Thoracic aorta (tissue), 2 donors: ENCODE results near the gene LRMDA. TPM values are rescaled to one million over a fixed set of nuclear protein-coding genes. Genes with fewer than 3 reads are reported as not detected.

ENCODE experiments used
- ATAC-seq: fragments of 150-250 bp; one replicate; pipeline ENCODE4 v1.8.0; 2017; ENCODE audit warnings: low read depth; ENCODE audit not compliant: insufficient number of reproducible peaks, low FRiP score
- DNase-seq: peaks from one replicate; pipeline ENCODE4 v3.0.0-alpha.2; 2020; ENCODE audit warnings: low spot score
- H3K27ac ChIP-seq, 2 donors: fragments of 200-600 bp; sonication (generic); 1 replicate in 1 of 2; 2 replicates in 1 of 2; pipeline ENCODE4 v1.5.1; 2016; ENCODE audit warnings: mild to moderate bottlenecking in 2 of 2, moderate library complexity in 2 of 2
- H3K27me3 ChIP-seq: fragments of 200-600 bp; sonication (generic); replicated peaks from 2 replicates; pipeline ENCODE4 v1.6.0; 2016; ENCODE audit warnings: mild to moderate bottlenecking; ENCODE audit not compliant: insufficient read depth
- H3K36me3 ChIP-seq: fragments of 200-600 bp; sonication (generic); one replicate; pipeline ENCODE4 v1.5.1; 2016
- H3K4me1 ChIP-seq, 2 donors: fragments of 200-600 bp; sonication (generic); 1 replicate in 1 of 2; 2 replicates in 1 of 2; pipeline versions ENCODE4 v1.5.1 to v1.6.0; 2016; ENCODE audit warnings: low read depth in 2 of 2, mild to moderate bottlenecking in 1 of 2; ENCODE audit not compliant: control insufficient read depth in 1 of 2
- H3K4me3 ChIP-seq: fragments of 200-600 bp; sonication (generic); 2 replicates; pipeline ENCODE4 v1.5.1; 2016; ENCODE audit warnings: mild to moderate bottlenecking
- H3K9me3 ChIP-seq: fragments of 200-600 bp; sonication (generic); 2 replicates; pipeline ENCODE4 v1.5.1; 2016
- total RNA-seq, 2 donors: library from RNA; depleted of rRNA; stranded (reverse); fragments of >200 nt; gene quantifications; one replicate each; pipeline versions ENCODE4 v1.1.0 to v1.2.3, GENCODE V29; 2016
- TF ChIP-seq, protein P1 (sequence below): fragments of 200-600 bp; sonication (generic); IDR thresholded peaks from one replicate; pipeline ENCODE4 v1.5.1; 2019; ENCODE audit warnings: antibody characterized with exemption

The LRMDA gene
- total RNA-seq, 2 donors from 2014 or later, result 8.3 to 36.6 TPM

DNA sequence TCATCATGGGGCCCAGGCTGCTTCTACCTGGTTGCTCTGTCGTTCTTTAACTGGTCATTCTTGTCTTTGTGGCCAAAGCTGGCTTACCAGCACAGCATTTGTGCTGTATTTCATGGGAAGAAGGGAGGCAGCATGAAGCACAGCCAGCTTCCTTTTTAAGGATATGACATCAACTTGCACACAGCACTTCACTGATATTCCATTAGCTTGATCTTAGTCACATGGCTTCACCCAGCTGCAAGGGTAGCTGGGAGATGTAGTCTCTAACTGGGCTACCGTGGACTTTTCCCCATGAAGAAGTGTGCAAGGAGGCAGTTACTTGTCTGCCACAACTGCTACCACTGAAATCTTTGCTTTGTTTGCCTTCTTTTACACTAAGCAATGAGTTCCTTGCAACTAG, 525.2 kb downstream of the LRMDA start:
- Histone ChIP-seq H3K4me1 (no peaks in the 10 kb centered on the region), H3K9me3 (no peaks in the 10 kb centered on the region), H3K36me3 (no peaks in the 10 kb centered on the region), H3K27ac (no peak overlapping the region), H3K27me3 (no peaks in the 10 kb centered on the region), H3K4me3 (no peak overlapping the region)
- ATAC-seq (no peak), DNase-seq (no peak)
- TF ChIP-seq, protein P1, sequence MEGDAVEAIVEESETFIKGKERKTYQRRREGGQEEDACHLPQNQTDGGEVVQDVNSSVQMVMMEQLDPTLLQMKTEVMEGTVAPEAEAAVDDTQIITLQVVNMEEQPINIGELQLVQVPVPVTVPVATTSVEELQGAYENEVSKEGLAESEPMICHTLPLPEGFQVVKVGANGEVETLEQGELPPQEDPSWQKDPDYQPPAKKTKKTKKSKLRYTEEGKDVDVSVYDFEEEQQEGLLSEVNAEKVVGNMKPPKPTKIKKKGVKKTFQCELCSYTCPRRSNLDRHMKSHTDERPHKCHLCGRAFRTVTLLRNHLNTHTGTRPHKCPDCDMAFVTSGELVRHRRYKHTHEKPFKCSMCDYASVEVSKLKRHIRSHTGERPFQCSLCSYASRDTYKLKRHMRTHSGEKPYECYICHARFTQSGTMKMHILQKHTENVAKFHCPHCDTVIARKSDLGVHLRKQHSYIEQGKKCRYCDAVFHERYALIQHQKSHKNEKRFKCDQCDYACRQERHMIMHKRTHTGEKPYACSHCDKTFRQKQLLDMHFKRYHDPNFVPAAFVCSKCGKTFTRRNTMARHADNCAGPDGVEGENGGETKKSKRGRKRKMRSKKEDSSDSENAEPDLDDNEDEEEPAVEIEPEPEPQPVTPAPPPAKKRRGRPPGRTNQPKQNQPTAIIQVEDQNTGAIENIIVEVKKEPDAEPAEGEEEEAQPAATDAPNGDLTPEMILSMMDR, result no peak

DNA sequence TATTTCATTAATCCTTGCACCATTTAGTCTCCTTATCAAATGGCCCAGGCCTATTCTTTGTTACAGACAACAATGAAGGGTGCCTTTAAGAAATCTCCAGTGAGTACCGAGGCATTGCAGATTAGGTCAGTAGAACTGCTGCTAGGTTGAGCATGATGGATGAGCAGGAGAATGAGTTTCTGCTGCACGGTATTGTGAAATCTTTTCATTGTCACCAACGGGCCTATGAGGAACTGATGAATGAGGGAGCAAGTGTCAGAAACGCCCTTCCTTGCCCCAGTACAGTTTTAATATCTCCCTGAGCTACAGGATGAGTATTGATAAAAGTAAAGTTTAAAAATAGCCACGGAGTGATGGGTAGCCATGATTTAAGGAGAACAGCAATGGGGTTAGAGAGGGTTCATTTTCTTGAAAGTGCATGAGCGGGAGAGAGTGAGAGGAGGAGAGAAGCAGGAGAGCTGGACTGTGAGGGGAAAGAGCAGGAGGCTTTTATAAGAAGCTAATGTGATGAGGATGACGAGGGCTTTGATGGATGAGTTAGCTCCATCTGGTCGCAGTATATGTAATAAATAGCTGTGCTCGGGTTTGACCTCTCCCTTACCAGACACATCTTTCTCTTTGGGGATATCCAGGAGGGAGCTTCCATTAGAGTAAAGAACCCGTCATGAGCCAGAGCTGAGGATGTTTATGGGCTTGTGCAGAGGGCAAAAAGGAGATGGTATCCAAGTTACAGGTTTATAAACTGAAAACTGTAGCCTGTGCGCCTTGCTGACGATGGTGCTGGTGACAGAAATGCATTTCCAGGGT, 526.1 kb downstream of the LRMDA start:
- H3K4me1 ChIP-seq, result no peaks in the 10 kb centered on the region
- H3K27me3 ChIP-seq, result no peaks in the 10 kb centered on the region
- ATAC-seq (no peak), DNase-seq (no peak)
- TF ChIP-seq, protein P1, result no peak
- H3K36me3 ChIP-seq, result no peaks in the 10 kb centered on the region
- H3K27ac ChIP-seq, result no peak overlapping the region
- no peak overlapping the region for H3K4me3 ChIP-seq
- H3K9me3 ChIP-seq, result no peaks in the 10 kb centered on the region

DNA sequence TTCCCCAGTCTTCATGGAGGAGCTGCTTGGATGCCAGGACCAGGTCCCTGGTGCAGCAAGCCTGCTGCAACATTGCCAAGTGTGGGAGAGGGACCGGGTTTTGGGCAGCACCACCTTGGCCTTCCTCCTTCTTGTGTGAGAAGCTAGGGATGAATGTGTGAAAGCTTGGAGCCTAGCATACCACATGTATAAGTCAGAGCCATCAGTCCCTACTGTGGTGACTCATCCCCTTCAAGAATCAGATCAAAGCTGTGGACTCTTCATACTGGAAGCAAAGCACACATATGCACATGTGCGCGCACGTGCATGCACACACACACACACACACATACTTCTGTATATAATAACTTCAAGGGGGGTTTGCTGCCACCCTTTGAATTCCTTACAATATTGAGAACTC, 527.8 kb downstream of the LRMDA start:
- Histone ChIP-seq H3K27ac (no peak overlapping the region), H3K4me1 (no peaks in the 10 kb centered on the region), H3K36me3 (no peaks in the 10 kb centered on the region), H3K9me3 (no peaks in the 10 kb centered on the region), H3K4me3 (no peak overlapping the region), H3K27me3 (no peaks in the 10 kb centered on the region)
- no peak for DNase-seq
- TF ChIP-seq, protein P1, result no peak
- no peak for ATAC-seq

DNA sequence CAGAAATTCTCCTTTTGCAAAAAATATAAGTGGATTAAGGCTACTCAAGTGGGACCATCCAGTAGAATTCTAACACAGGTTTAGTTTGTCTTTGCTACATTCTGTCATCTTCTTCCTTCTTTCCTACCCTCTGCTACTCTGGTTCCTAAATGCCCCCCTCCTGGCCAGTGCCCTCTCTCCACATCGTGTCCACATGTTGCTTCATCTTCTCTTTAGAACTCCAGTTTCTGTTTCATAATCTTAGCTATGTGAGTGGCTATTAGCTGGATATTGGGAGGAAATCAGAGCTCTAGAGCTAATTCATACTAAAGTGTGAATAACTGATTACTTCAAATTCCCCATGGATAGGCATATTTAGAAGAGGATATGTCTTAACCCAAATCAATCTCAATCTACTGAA, 528.5 kb downstream of the LRMDA start:
- Histone ChIP-seq H3K4me3 (no peak overlapping the region), H3K36me3 (no peaks in the 10 kb centered on the region), H3K4me1 (no peaks in the 10 kb centered on the region), H3K9me3 (no peaks in the 10 kb centered on the region), H3K27me3 (no peaks in the 10 kb centered on the region), H3K27ac (no peak overlapping the region)
- ATAC-seq (no peak), DNase-seq (no peak)
- TF ChIP-seq, protein P1, result no peak

DNA sequence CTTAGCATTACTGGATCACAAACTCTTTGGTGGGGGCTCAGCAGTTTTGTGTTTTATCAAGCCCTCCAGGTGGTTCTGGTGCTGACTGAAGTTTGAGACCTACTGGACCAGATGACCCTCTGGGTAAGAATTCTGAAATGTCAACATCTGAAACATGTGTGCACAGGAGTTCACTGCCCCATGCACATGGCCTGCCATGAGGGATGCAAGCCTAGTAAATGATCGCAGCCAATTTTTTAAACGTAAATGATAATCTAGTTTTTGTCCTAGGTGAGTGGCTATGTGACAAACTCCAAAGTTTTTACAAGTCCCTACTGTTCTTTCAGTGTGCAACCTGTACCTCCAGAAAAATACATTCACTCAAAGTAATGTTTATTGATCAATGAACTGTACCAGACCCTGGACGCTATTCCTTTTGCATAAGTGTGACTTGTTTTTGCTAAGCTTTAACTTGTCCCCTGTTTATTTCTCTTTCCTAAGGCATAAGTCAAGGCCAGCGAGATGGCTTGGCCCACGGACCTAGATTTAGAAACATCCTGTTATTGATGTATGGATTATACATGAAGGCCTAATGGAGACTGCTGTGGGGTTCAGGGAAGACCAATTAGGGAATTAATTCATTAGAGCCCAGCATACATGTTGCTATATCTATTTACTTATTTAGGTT, 531.1 kb downstream of the LRMDA start:
- H3K27me3 ChIP-seq, result no peaks in the 10 kb centered on the region
- no peaks in the 10 kb centered on the region for H3K9me3 ChIP-seq
- ATAC-seq (no peak), DNase-seq (no peak)
- H3K4me1 ChIP-seq, result no peaks in the 10 kb centered on the region
- no peaks in the 10 kb centered on the region for H3K36me3 ChIP-seq
- TF ChIP-seq, protein P1, result no peak
- no peak overlapping the region for H3K4me3 ChIP-seq
- no peak overlapping the region for H3K27ac ChIP-seq
